ENCODE data around the gene LRWD1. TPM values are rescaled to one million over a fixed set of nuclear protein-coding genes. Genes with fewer than 3 reads are reported as not detected.
A peak's percentile ranks its signal among the peaks of the same experiment; 100 is the strongest.

LRWD1 gene
- total and polyA plus RNA-seq, 2 of the 13 experiments (the other 11 are each of a cell fraction or from before 2014, with no cell fraction given) = 8.5 to 16.3 TPM

DNA sequence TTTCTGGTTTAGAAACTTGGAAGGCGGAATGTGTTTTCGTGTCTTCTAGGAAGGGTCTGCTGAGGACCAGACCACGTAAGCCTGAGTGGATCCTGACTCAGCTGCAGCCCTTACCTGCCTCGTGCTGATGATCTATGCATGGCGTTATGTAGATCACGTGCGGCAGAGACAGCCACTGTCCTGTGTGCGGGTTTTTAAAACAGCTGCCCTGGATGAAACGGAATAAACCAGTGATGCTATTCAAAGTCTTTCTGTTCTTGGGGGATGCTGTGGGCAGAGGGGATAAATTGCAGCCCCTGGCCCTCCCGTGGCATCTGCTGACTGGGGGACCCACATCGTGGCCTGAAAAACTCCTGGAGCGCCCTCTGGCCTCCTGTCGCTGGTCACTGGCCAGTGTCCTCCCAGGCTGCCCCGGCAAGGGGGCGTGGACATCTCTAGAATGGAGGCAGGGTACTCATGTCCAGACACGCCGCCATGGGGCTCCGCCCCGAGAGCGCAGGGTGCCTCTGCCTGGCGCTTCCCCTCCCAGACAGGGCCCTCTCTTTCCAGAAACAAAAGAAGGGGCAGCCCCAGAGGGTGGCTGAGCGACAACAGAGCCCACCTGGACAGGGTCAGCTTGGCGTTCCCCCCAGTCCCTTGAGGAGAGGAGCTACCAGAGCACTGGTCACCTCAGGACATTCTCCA lies 13.3 kb upstream of the LRWD1 start (continued):
- TF ChIP-seq, protein P1, sequence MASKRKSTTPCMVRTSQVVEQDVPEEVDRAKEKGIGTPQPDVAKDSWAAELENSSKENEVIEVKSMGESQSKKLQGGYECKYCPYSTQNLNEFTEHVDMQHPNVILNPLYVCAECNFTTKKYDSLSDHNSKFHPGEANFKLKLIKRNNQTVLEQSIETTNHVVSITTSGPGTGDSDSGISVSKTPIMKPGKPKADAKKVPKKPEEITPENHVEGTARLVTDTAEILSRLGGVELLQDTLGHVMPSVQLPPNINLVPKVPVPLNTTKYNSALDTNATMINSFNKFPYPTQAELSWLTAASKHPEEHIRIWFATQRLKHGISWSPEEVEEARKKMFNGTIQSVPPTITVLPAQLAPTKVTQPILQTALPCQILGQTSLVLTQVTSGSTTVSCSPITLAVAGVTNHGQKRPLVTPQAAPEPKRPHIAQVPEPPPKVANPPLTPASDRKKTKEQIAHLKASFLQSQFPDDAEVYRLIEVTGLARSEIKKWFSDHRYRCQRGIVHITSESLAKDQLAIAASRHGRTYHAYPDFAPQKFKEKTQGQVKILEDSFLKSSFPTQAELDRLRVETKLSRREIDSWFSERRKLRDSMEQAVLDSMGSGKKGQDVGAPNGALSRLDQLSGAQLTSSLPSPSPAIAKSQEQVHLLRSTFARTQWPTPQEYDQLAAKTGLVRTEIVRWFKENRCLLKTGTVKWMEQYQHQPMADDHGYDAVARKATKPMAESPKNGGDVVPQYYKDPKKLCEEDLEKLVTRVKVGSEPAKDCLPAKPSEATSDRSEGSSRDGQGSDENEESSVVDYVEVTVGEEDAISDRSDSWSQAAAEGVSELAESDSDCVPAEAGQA (IDR thresholded peaks at IDR 0.05; ENCODE audit: low read depth) = peak; percentile 32; the same call in 1 of the 2 replicates
- TF ChIP-seq, protein P1 (CRISPR knock-in tag; IDR thresholded peaks at IDR 0.05; ENCODE audit: borderline replicate concordance) = no peak
- TF ChIP-seq CEBPG (CRISPR knock-in tag; IDR thresholded peaks at IDR 0.05) (0 out of 2 replicates have a peak, but pooled peaks have one; percentile 6), ZNF264 (CRISPR knock-in tag; IDR thresholded peaks at IDR 0.05) (0 out of 2 replicates have a peak, but pooled peaks have one; percentile 21), BRD4 (CRISPR knock-in tag; IDR thresholded peaks at IDR 0.05) (no peak; the same call in 1 of the 2 replicates), ZNF773 (CRISPR knock-in tag; IDR thresholded peaks at IDR 0.05; ENCODE audit: borderline replicate concordance) (no peak), ZNF644 (CRISPR knock-in tag; IDR thresholded peaks at IDR 0.05; ENCODE audit: low read depth) (no peak), THAP11 (CRISPR knock-in tag; IDR thresholded peaks at IDR 0.05) (0 out of 2 replicates have a peak, but pooled peaks have one; percentile 46), CBX1 (IDR thresholded peaks at IDR 0.05; ENCODE audit: low read depth) (no peak), EED (CRISPR knock-in tag; IDR thresholded peaks at IDR 0.05) (0 out of 2 replicates have a peak, but pooled peaks have one; percentile 31), POLR2AphosphoS5 (IDR thresholded peaks at IDR 0.05; ENCODE audit: low read depth, low read length) (peak; percentile 37; the same call in 1 of the 2 replicates)
- TF ChIP-seq, protein P2, sequence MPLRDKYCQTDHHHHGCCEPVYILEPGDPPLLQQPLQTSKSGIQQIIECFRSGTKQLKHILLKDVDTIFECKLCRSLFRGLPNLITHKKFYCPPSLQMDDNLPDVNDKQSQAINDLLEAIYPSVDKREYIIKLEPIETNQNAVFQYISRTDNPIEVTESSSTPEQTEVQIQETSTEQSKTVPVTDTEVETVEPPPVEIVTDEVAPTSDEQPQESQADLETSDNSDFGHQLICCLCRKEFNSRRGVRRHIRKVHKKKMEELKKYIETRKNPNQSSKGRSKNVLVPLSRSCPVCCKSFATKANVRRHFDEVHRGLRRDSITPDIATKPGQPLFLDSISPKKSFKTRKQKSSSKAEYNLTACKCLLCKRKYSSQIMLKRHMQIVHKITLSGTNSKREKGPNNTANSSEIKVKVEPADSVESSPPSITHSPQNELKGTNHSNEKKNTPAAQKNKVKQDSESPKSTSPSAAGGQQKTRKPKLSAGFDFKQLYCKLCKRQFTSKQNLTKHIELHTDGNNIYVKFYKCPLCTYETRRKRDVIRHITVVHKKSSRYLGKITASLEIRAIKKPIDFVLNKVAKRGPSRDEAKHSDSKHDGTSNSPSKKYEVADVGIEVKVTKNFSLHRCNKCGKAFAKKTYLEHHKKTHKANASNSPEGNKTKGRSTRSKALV (CRISPR knock-in tag; IDR thresholded peaks at IDR 0.05) = 0 out of 2 replicates have a peak, but pooled peaks have one; percentile 50
- TF ChIP-seq, protein P3, sequence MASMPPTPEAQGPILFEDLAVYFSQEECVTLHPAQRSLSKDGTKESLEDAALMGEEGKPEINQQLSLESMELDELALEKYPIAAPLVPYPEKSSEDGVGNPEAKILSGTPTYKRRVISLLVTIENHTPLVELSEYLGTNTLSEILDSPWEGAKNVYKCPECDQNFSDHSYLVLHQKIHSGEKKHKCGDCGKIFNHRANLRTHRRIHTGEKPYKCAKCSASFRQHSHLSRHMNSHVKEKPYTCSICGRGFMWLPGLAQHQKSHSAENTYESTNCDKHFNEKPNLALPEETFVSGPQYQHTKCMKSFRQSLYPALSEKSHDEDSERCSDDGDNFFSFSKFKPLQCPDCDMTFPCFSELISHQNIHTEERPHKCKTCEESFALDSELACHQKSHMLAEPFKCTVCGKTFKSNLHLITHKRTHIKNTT (CRISPR knock-in tag; IDR thresholded peaks at IDR 0.05) = no peak
- TF ChIP-seq, protein P4, sequence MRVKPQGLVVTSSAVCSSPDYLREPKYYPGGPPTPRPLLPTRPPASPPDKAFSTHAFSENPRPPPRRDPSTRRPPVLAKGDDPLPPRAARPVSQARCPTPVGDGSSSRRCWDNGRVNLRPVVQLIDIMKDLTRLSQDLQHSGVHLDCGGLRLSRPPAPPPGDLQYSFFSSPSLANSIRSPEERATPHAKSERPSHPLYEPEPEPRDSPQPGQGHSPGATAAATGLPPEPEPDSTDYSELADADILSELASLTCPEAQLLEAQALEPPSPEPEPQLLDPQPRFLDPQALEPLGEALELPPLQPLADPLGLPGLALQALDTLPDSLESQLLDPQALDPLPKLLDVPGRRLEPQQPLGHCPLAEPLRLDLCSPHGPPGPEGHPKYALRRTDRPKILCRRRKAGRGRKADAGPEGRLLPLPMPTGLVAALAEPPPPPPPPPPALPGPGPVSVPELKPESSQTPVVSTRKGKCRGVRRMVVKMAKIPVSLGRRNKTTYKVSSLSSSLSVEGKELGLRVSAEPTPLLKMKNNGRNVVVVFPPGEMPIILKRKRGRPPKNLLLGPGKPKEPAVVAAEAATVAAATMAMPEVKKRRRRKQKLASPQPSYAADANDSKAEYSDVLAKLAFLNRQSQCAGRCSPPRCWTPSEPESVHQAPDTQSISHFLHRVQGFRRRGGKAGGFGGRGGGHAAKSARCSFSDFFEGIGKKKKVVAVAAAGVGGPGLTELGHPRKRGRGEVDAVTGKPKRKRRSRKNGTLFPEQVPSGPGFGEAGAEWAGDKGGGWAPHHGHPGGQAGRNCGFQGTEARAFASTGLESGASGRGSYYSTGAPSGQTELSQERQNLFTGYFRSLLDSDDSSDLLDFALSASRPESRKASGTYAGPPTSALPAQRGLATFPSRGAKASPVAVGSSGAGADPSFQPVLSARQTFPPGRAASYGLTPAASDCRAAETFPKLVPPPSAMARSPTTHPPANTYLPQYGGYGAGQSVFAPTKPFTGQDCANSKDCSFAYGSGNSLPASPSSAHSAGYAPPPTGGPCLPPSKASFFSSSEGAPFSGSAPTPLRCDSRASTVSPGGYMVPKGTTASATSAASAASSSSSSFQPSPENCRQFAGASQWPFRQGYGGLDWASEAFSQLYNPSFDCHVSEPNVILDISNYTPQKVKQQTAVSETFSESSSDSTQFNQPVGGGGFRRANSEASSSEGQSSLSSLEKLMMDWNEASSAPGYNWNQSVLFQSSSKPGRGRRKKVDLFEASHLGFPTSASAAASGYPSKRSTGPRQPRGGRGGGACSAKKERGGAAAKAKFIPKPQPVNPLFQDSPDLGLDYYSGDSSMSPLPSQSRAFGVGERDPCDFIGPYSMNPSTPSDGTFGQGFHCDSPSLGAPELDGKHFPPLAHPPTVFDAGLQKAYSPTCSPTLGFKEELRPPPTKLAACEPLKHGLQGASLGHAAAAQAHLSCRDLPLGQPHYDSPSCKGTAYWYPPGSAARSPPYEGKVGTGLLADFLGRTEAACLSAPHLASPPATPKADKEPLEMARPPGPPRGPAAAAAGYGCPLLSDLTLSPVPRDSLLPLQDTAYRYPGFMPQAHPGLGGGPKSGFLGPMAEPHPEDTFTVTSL (CRISPR knock-in tag; IDR thresholded peaks at IDR 0.05; ENCODE audit: borderline replicate concordance) = no peak
